Smooth muscle cell of the pulmonary artery (primary cell): ENCODE measurements around the gene OLAH. TPM values are rescaled to one million over a fixed set of nuclear protein-coding genes. Genes with fewer than 3 reads are reported as not detected.

Source experiments
- total RNA-seq: library from RNA; depleted of rRNA; stranded (reverse); fragments of >200 nt; gene quantifications from 2 replicates; pipeline ENCODE4 v1.2.3, GENCODE V29; 2014

OLAH gene
- 0.26 TPM in 1 of 2 replicates, not detected in the other for total RNA-seq

GRCh38 chr10:15043674-15044073 lies at the start of gene OLAH:
Gene OLAH, plus strand, starts transcription at chr10:15043943. Its CDS starts 3,346 bp downstream, at chr10:15047289.

GRCh38 chr10:15088428-15089261 lies 44.9 kb downstream of the OLAH start, which contains the start of gene ACBD7:
Gene ACBD7, minus strand, starts transcription at chr10:15088776. Its CDS starts 48 bp downstream, at chr10:15088728.

GRCh38 chr10:15097011-15097812 lies 53.5 kb downstream of the OLAH start, which contains the start of gene RPP38:
Gene RPP38, plus strand, starts transcription at chr10:15097355. Its CDS starts 5,960 bp downstream, at chr10:15103315.

Other genes starting within 250 kb of the OLAH start
- 0.59 and 2.6 TPM in 2 replicates for gene CDNF, start 205.9 kb upstream of the OLAH start, total RNA-seq
- 7.2 and 8.3 TPM in 2 replicates for gene HSPA14, start 205.6 kb upstream of the OLAH start, total RNA-seq
- 15.2 and 16.5 TPM in 2 replicates for gene MSANTD7, start 205.6 kb upstream of the OLAH start, total RNA-seq
- 6.4 and 10.0 TPM in 2 replicates for gene SUV39H2, start 165.1 kb upstream of the OLAH start, total RNA-seq
- 7.7 and 10.9 TPM in 2 replicates for gene DCLRE1C, start 89.8 kb upstream of the OLAH start, total RNA-seq
- gene MEIG1, start 84.6 kb upstream of the OLAH start, total RNA-seq = 0.46 TPM in 1 of 2 replicates, not detected in the other
- gene ACBD7, start 44.8 kb downstream of the OLAH start, total RNA-seq = 0.83 and 2.9 TPM in 2 replicates
- 8.1 and 8.7 TPM in 2 replicates for gene RPP38, start 53.4 kb downstream of the OLAH start, total RNA-seq
- 25.4 and 26.1 TPM in 2 replicates for gene NMT2, start 124.8 kb downstream of the OLAH start, total RNA-seq